Fibroblast of the aortic adventitia (primary cell): ENCODE data around the gene DOCK10. TPM values are rescaled to one million over a fixed set of nuclear protein-coding genes. Genes with fewer than 3 reads are reported as not detected.

Experiments used
- DNase-seq: peaks from one replicate; pipeline ENCODE4 v3.0.0-alpha.2; 2010; ENCODE audit warnings: low read depth
- H3K4me3 ChIP-seq: 2 replicates; pipeline ENCODE4 v1.5.1; 2011; ENCODE audit warnings: low read depth, mild to moderate bottlenecking, control low read depth, low read length, moderate library complexity
- total RNA-seq: library from RNA; depleted of rRNA; stranded (reverse); fragments of >200 nt; gene quantifications from 2 replicates; pipeline ENCODE4 v1.2.3, GENCODE V29; 2012; ENCODE audit warnings: low replicate concordance
- TF ChIP-seq, protein P1 (sequence below): IDR thresholded peaks from 2 replicates; pipeline ENCODE4 v1.5.1; 2011; ENCODE audit warnings: mild to moderate bottlenecking, low read length, control low read depth, inconsistent platforms; ENCODE audit not compliant: insufficient read depth

DOCK10 gene
- total RNA-seq, 1 donor: 66.2 TPM

DNA sequence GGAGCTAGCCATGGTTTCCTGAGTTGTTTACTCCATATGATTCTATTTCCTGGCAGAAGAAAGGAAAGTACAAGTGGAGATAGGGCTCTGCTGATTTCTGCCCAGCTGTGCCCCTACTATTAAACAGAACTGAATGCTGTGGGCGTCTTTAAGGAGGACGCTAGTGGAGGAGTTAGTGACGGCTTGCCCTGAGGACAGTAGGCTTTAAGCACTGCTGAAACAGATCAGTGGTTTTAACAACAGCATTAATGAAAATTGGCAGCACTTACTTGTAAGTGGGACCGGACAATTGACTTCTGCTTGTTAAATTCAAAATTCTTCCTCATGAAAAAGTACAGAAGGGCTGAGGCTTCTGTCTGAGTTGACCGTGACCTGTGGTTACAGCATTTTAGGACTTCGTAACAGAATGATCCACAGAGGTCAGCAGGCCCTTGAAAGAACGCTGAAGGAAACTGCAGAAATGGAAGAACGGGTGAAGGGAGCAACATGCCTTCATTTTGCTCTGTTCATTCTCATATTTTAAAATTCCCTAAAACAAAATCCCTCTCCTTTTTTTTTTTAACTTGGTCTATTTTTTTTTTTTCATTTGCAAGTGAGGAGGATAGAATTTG lies 245.5 kb downstream of the DOCK10 start:
- TF ChIP-seq, protein P1, sequence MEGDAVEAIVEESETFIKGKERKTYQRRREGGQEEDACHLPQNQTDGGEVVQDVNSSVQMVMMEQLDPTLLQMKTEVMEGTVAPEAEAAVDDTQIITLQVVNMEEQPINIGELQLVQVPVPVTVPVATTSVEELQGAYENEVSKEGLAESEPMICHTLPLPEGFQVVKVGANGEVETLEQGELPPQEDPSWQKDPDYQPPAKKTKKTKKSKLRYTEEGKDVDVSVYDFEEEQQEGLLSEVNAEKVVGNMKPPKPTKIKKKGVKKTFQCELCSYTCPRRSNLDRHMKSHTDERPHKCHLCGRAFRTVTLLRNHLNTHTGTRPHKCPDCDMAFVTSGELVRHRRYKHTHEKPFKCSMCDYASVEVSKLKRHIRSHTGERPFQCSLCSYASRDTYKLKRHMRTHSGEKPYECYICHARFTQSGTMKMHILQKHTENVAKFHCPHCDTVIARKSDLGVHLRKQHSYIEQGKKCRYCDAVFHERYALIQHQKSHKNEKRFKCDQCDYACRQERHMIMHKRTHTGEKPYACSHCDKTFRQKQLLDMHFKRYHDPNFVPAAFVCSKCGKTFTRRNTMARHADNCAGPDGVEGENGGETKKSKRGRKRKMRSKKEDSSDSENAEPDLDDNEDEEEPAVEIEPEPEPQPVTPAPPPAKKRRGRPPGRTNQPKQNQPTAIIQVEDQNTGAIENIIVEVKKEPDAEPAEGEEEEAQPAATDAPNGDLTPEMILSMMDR: no peak
- H3K4me3 ChIP-seq: no peak overlapping the region
- DNase-seq: no peak

DNA sequence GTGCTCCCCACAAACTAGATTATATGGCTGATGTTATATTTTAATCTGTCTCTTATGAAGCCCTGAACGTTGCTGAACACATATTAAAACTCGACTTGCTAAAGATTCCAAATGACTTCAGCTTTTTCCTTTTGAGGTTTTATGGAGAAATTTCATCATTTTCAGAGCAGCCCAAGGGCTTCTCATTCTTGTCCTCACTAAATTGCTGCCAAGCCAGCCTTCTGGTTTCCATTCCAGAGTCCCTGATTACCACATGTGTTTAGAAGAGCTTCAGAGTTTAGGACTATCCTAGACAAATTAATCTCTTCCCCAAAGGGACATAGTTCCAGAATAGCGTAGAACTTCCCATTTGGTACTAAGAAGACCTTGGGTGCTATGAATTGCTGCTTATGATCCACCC lies 248.3 kb downstream of the DOCK10 start:
- H3K4me3 ChIP-seq: no peak overlapping the region
- TF ChIP-seq, protein P1: no peak
- peak; percentile 87 for DNase-seq

DNA sequence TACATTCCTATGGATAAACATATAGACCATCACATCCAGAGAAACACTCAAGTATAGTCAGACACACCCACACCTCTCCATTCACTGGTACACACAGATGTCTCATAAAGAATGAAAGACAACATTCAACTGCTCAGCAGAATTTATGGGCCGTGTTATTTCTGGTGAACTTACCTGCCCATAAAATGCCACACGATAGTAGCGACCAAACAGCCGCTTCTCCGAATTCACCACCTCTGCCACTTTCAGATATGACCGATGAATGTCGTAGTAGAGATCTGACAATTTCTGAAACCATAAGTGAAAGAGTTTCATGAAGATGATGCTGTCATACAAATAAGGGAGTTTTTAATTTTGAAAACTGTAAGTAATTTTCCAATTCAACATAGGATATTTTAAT lies 255.4 kb downstream of the DOCK10 start:
- no peak overlapping the region for H3K4me3 ChIP-seq
- TF ChIP-seq, protein P1: no peak
- no peak for DNase-seq

DNA sequence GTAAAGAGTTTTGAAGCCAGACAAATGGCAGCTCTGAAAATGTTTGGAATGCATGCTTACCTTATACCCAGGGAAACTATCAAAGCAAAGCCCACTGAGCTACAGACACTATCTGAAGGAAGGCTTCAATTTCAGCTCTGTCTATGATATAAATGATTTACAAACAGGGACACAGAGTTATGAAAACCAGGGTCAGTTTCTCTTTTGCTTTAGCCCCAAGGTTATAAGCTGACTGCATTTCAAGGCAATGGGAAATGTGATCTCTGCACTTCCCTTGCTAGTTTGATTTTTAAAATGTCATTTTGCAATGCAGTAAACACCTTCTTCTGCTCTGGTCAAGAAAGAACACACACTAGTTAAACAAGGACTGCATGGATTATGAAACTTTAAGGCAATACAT lies 260.9 kb downstream of the DOCK10 start:
- TF ChIP-seq, protein P1: no peak
- no peak for DNase-seq
- no peak overlapping the region for H3K4me3 ChIP-seq

DNA sequence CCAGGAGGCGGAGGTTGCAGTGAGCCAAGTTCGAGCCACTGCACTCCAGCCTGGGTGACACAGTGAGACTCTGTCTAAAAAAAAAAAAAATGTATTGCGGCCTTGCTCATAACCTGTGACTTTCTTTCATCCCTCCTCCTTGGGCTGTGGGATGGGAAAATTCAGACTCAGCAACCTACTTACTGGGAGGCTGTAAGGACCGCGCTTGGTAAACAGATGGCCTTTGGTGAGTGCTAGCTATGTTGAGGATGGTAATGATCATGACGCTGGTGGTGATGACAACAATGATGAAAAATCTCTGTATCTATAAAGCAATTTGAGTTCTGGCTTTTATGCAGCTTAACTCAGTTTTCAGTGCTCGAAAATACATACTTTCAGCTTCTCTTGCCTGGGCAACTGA lies 261.4 kb downstream of the DOCK10 start:
- no peak overlapping the region for H3K4me3 ChIP-seq
- no peak for DNase-seq
- TF ChIP-seq, protein P1: no peak

DNA sequence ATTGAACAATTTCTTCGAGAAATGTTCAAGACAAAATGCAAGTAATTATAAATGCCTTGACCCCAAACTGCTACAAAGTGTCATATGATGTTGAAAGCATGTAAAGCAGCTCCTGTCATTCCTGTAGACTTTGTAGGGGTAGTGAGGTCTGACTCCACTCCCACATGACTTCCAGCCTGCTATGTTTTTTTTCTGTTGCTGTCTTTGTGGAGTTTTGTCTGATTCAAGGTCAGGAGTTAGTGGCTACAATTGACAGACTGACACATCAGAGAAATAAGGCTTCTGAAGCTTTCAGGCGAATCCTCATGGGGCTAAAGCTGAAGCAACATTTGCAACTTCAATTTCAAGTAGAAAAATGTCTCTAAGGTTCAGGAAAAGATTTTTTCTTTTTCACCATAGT lies 262.2 kb downstream of the DOCK10 start:
- TF ChIP-seq, protein P1: no peak
- no peak for DNase-seq
- no peak overlapping the region for H3K4me3 ChIP-seq

DNA sequence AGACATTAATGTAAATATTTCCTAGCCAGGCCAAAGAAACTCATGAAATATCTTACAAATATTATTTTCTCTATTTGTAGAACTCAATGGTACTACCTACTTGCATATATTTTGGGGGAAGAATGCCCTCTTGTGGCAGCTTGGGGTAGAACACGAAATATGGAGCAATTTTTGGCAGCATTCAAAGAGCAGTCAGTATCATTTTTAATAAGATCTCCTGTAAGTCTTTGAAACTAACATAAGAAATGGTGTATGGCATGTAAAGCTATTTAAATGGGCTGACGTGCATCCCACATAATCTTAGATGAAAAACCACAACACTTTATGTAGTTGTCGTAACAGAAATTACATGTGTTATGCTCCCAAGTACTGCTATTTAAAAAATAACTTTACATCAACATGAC lies 263.8 kb downstream of the DOCK10 start:
- no peak overlapping the region for H3K4me3 ChIP-seq
- peak; percentile 82 for DNase-seq
- TF ChIP-seq, protein P1: peak; percentile 78
